UCSD-AML1 (cell line): ENCODE results near the gene NLGN2.

Source experiments
- DNase-seq: peaks from one replicate; lab custom pipeline; 2025; ENCODE audit not compliant: unreplicated experiment; lab: John Stamatoyannopoulos, UW

NLGN2 gene

DNA sequence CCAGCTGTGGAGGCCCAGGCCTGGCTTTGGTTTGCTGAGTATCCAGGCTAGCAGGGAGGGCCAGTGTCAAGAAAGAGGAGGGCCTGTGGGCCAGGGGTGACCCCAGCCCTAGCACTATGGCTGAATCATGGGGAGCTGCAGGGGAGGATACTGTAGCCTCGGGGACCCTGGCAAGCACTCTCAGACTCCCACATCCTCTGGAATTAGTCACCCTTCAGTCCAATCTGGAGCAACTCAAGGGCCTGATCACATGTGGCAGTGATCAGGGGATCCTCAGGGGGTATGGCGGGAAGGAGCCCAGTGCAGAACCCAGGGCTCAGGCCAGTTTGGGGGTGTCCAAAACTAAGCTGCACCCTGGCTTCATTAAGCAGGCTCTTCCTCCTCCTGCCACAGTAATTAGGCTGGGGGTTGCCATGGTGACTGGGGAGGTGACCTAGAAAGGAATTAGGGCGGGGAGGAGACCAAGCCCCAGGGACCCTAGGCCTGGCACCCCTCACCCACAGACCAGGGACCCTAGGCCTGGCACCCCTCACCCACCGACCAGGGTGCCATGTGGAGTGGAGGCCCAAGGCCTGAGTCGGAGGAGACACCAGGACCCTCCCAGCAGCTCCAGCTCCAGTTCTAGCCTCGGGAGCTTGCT lies 5.8 kb downstream of the NLGN2 start:
- DNase-seq = no peak

DNA sequence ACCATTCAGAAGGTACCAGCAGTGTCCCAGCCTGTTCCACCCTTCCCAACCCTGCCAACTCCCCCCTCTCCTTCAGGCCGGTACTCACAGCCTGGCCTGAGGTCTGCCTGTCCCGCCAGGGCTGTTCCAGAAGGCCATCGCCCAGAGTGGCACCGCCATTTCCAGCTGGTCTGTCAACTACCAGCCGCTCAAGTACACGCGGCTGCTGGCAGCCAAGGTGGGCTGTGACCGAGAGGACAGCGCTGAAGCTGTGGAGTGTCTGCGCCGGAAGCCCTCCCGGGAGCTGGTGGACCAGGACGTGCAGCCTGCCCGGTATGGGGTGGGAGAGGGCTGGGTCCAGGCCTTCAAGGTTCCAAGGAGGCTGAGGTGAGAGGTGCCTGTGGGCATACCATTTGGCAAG lies 7.2 kb downstream of the NLGN2 start:
- no peak for DNase-seq

DNA sequence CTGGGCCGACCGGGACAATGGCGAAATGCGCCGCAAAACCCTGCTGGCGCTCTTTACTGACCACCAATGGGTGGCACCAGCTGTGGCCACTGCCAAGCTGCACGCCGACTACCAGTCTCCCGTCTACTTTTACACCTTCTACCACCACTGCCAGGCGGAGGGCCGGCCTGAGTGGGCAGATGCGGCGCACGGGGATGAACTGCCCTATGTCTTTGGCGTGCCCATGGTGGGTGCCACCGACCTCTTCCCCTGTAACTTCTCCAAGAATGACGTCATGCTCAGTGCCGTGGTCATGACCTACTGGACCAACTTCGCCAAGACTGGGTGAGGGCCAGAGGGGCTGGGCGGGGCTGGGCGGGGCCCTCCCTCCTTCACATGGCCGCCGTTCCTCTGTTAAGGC lies 8.1 kb downstream of the NLGN2 start:
- DNase-seq = no peak

DNA sequence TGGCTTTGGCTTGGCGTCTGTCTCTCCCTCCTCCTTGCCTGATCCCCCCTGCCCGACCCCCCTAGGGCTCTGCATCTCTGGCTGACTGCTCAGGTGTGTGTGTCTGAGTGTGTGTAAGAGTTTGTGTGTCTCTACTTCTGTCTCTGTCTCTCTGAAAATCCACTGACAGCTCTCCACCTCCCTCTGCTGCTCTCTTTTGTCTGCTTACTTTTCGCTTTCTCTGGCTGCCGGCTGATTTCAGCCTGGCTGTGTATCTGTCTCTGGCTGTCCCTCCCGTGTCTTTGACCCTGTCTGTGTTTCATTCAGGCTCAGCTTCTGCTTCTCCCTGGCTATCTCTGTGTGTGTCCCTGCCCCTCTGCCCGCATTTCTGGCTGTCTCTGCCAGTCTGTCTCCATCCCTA lies 8.7 kb downstream of the NLGN2 start:
- no peak for DNase-seq

DNA sequence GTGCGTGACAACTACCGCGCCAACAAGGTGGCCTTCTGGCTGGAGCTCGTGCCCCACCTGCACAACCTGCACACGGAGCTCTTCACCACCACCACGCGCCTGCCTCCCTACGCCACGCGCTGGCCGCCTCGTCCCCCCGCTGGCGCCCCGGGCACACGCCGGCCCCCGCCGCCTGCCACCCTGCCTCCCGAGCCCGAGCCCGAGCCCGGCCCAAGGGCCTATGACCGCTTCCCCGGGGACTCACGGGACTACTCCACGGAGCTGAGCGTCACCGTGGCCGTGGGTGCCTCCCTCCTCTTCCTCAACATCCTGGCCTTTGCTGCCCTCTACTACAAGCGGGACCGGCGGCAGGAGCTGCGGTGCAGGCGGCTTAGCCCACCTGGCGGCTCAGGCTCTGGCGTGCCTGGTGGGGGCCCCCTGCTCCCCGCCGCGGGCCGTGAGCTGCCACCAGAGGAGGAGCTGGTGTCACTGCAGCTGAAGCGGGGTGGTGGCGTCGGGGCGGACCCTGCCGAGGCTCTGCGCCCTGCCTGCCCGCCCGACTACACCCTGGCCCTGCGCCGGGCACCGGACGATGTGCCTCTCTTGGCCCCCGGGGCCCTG lies 9.5 kb downstream of the NLGN2 start:
- no peak for DNase-seq

DNA sequence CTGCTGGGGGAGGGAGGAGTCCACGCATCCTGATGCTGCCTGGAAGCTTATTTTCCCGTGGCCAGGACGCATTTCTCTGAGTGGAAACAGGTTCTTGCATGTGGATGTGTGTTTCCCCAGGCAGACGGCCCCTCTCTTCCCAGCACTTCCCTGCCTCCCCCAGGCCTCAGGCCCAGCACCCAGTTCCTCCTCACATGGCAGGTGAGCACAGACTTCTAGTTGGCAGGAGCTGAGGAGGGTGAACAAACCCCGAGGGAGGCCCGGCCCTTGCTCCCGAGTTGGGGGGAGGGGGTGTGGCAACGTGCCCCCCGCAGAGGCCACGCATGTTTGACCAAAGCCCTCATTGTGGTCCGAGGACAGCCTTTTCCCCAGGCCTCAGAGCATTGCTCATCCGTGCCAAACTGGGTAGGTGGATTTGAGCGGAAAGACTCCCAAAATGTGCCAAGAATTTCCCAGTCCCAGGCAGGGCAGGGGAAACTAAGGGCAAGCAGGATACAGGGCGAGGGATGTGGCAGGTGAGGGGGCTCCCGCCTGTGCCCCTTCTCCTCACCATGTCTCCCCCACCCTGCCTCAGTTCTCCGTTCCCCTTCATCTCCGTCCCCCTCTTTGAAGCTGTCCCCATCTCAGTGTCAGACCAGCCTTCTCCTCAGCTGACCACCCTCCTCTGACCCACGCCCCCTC lies 11.0 kb downstream of the NLGN2 start:
- DNase-seq = no peak

DNA sequence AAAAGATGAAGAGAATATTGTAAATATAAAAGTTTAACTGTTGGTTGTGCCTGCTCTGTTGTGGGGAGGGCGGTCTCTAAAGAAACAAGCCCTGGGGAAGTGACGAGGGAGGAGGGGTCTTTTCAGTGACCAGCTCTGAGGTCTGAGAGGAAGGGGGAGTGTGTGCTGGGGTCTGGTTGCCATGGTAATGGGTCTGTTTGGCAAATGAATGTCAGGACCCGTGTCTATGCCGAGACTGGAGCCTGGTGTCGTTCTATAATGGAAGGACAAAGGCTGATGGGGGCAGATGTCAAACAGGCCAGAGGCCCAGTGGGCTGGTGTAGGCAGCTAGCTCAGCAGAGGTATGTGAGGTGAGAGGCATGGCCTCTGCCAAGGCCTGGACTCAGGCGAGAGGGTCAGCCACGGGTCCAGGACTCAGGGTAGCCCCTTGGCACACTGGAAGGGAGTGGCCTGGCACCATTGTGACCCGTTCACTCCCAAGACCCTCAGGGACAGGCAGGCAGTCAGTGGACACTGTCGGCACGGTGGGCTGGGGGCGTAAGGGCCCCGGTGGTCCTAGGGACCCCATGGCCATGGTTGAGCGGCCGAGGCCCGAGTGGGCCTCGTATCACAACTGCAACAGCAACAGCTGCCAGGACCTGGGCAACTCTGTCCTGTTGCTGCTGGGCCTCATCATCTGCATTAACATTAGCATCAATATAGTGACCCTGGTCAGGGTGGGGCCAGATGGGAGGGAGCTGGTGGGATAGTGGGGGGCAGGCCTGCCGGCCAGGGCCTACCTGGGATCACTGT lies 12.4 kb downstream of the NLGN2 start, which contains the start of gene SPEM1:
SPEM1 (plus strand) TSS at position 506 of the 792 bp plus-strand sequence; CDS start at position 567, 61 bp downstream.
- DNase-seq = no peak

DNA sequence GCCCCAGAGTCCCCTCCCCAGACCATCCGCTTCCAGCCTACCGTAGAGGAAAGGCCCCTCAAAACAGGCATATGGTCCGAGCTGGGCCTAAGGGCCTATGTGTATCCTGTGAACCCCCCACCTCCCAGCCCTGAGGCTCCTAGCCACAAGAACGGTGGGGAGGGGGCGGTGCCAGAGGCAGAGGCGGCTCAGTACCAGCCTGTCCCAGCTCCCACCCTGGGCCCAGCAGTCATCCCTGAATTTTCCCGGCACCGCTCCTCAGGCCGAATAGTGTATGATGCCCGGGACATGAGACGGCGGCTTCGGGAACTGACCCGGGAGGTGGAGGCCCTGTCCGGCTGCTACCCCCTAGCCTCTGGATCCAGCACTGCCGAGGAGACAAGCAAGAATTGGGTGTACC lies 13.5 kb downstream of the NLGN2 start:
- DNase-seq = no peak

DNA sequence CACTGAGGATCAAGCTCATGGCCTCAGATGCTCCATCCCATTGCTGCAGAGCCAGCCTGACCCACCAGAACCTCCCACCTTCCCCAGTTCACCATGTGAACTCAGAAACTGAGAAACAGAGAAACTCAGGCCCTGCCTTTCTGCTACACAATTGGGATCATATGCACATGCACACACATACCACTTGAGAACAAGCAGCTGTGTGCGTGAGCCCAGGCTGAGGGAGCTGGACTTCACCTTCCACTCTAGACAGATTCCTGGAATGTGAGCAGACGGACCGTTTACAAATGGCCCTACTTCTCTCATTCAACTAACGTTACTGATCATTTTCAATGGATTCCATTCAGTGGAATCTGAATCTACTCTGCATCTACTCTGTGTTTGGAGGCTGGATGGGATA lies 16.0 kb downstream of the NLGN2 start:
- DNase-seq = no peak

DNA sequence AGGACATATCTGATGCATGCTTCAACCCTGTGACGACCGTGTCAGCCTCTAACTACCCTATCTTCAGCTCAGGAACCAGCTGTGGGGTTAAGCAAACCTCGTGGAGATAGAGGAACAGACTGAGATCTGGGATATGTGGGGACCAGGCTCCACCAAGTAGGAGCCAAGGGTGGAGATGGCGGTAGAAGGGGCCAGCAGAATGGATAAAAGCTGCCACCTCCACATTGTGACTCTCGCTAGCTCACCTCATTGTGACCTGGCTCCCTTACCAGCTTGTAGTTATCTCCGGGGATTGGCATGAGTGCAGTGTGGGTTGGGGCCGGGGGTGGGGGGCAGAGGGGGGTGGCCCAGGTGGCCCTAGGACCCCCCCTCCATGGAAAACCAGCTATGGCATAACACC lies 17.7 kb downstream of the NLGN2 start, which contains the start of gene SPEM2:
SPEM2 (plus strand) TSS at position 301 of the 400 bp plus-strand sequence; CDS start at position 374, 73 bp downstream.
- DNase-seq = no peak

DNA sequence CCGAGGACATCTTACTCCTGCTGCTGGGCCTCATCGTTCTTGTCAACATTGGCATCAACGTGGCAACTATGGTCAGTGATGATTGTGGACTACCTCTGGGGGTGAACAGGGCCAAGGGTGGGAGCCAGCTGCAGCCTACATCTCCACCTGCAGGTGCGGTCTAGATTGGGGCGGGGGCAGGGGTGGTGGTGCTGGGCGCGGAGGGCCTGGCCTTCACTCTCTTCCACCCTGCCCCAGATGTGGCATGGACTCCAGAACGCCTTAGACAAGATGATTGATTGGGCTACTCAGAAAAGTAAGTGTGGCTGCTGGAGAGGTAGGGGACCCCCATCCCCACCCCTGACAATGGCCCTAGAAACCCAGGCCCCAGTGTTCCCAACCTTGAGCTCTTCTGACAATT lies 18.1 kb downstream of the NLGN2 start:
- DNase-seq = no peak

DNA sequence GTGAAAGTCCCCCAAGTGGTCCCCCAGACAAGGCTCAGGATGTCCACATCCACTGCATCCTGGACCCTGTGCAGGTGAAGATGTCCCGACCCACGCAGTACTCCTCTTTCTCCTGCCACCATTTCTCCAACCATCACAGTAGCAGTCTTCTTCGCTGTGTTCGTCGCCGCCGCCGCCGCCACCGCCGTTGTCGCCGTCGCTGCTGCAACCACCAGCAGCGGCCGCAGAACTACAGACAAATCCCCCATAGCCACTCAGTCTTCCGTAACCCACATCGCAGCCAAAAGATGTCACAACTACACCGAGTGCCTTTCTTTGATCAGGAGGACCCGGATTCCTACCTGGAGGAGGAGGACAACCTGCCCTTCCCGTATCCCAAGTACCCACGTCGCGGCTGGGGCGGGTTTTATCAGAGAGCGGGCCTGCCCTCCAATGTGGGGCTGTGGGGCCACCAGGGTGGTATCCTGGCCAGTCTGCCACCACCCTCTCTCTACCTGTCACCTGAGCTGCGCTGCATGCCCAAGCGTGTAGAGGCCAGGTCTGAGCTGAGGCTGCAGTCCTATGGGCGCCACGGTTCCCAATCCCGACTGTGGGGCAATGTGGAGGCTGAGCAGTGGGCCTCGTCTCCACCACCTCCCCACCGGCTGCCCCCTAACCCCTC lies 18.7 kb downstream of the NLGN2 start:
- no peak for DNase-seq

DNA sequence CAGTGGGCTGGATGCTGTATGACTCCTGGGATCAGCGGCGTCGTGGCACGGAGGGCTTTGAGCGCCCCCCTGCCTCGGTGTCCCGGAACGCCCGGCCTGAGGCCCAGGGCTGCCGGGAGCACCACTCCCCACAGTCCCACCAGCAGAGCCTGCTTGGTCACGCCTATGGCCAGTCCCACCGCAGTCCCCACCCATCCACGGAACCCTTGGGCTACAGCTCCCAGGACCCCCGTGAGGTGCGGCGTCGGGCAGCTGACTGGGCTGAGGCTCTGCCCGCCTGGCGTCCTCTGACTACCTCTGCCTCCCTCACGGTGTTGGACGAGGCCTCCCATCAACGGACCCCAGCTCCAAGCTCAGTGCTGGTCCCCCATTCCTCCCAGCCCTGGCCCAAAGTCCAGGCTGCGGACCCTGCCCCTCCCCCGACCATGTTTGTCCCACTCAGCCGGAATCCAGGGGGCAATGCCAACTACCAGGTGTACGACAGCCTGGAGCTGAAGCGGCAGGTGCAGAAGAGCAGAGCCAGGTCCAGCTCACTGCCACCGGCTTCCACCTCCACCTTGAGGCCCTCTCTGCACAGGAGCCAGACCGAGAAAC lies 19.3 kb downstream of the NLGN2 start:
- DNase-seq = no peak

DNA sequence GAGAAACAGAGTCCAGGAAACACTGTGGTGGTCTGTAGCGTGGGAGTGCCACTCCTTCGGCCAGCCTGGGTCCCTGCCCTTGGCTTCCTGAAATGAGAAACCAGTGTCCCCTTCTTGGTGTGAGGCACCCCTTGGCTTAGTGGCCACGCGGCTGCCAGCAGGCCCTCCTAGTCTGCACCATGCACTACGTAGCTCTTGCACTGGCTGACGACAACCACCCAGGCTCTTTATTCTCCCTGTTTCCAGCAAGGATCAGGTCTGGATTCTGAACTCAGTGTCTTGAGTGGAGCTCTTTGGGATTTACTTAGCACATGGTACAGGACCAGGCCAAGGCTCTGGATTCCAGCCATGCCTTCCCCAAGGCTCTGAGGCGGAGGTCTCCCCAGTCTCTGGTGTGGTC lies 19.9 kb downstream of the NLGN2 start:
- DNase-seq = no peak

DNA sequence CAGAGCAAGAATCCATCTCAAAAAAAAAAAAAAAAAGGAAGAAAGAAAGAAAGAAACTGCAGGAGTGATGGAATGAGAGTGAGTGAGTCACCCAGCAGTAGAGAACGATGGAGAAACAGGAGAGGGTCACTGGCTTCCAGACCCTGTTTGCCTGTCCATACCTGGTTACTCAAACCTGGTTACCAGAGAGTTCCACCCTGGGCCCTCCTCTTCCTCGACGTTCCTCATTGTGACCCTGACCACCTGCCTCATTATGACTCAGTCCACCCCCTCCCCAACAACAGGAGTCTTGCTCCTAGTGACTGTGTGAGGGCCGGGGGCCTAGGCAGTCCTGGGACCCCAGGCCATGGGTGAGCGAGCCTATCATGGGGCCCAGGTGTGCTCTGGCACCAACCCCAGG lies 20.9 kb downstream of the NLGN2 start, which contains the start of gene SPEM3:
SPEM3 (plus strand) TSS at position 301 of the 400 bp plus-strand sequence; CDS start at position 347, 46 bp downstream.
- DNase-seq = no peak

DNA sequence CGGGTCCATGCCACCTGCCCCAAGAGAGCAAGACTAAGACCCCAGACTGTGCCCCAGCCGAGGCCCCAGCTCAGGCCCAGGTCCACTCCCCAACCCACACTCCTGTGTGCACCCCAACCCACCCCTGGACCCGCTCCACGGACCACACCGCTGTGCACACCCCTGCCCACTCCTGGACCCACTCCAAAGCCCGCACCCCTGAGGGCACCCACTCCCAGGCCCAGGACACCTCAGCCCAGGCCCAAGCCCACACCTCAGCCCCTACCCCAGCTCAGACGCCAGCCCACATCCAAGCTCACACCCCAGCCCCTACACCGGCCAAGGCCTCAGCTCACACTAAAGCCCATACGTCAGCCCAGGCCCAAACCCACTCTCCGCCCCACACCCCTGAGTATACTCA lies 22.1 kb downstream of the NLGN2 start:
- no peak for DNase-seq

DNA sequence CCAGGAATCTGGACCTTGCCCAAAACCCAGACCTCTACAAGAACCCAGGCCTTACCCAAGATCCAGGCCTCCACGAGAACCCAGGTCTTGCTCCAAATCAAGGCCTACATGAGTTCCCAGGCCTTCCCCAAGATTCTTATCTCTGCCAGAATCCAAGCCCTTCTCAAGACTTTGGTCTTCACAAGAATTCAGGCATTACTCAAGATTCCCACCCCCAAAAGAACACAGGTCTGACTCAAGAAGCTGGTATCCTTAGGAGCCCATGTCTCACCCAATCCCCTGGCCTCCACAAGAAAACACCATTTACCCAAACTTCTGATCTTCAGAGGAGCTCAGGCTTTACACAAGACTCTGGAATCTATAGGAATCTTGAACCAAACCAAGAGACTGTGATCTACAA lies 23.6 kb downstream of the NLGN2 start:
- no peak for DNase-seq

DNA sequence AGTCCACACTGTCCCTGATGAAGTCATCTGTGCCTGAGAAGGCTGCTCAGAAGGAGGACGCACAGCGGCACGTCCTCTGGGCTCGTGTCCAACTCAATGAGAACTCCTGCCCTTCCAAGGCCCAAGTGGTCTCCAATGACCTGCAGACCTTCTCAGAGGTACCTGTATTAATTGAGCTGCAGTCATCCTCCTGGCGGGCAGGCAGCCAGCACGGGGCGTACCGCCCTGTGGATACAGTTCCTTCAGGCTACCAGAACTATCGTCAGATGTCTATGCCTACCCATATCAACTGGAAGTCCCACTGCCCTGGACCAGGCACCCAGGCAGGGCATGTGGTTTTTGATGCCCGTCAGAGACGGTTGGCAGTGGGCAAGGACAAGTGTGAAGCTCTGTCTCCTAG lies 24.7 kb downstream of the NLGN2 start:
- no peak for DNase-seq

DNA sequence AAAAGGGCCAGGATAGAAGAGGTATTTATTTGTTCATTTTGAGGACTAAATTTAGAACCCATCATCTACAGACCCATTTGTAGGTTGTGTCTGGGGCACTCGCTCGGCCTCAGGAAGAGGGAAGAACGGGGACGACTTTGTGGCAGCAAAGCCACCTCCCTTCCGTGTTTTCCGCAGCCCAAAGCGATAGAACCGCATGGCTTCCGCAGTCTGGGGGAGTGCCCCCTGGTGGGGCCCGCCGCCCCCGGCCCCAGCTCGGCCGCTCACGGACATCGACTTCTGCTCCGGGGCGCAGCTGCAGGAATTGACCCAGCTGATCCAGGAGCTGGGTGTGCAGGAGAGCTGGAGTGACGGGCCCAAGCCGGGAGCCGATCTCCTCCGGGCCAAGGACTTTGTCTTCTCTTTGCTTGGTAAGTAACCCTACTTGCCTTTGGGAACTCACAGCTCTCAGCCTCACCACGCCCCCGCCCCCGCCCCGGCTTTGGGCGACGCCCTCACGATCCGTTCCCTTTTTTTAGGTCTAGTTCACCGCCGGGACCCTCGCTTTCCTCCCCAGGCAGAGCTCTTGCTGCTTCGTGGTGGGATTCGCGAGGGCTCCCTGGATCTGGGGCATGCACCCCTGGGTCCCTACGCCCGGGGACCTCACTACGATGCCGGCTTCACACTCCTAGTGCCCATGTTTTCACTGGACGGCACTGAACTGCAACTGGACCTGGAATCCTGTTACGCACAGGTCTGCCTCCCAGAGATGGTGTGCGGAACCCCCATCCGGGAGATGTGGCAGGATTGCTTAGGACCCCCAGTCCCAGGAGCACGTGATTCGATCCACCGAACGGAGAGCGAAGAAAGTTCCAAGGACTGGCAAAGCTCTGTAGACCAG lies 28.3 kb downstream of the NLGN2 start:
- DNase-seq = peak; percentile 81
